Measurements from ENCODE around the gene TGFBR3. TPM values are rescaled to one million over a fixed set of nuclear protein-coding genes. Genes with fewer than 3 reads are reported as not detected.

The TGFBR3 gene
- total and polyA plus RNA-seq, 8 donors: 6.0 to 34.8 (median 21.4) TPM

GRCh38 chr1:91708691-91709090 lies 177.3 kb downstream of the TGFBR3 start:
- TF ChIP-seq CTCF (IDR thresholded peaks at IDR 0.05): no peak
- DNase-seq: no peak
- no peak for FAIRE-seq
- no peak for ATAC-seq
- Histone ChIP-seq H3K4me1 (no peaks in the 10 kb centered on the region), H3K36me3 (no peaks in the 10 kb centered on the region), H3K4me3 (no peak overlapping the region), H3K27ac (no peak overlapping the region), H3K9me3 (no peaks in the 10 kb centered on the region), H3K27me3 (no peaks in the 10 kb centered on the region)
- intact Hi-C loops (cut with DNase I): no loop called here
- 93 to 95% methylated on average over 5 of the region's 5 CpGs for WGBS, 2 donors

GRCh38 chr1:91707890-91708218 lies 178.1 kb downstream of the TGFBR3 start:
- 96 to 100% methylated on average over 1 of the region's 1 CpG for WGBS, 2 donors
- H3K4me3 ChIP-seq: no peak overlapping the region
- FAIRE-seq (no peak), ATAC-seq (no peak), DNase-seq (no peak)
- no peak overlapping the region for H3K27ac ChIP-seq
- H3K9me3 ChIP-seq: no peaks in the 10 kb centered on the region
- no peak for TF ChIP-seq CTCF (IDR thresholded peaks at IDR 0.05)
- no peaks in the 10 kb centered on the region for H3K27me3 ChIP-seq
- intact Hi-C loops (cut with DNase I): no loop called here
- no peaks in the 10 kb centered on the region for H3K36me3 ChIP-seq
- H3K4me1 ChIP-seq: no peaks in the 10 kb centered on the region

GRCh38 chr1:91707114-91707889 lies 178.6 kb downstream of the TGFBR3 start:
- ATAC-seq (no peak), DNase-seq (no peak), FAIRE-seq (no peak)
- intact Hi-C loops (cut with DNase I): no loop called here
- Histone ChIP-seq H3K4me1 (no peaks in the 10 kb centered on the region), H3K27me3 (no peaks in the 10 kb centered on the region), H3K36me3 (no peaks in the 10 kb centered on the region), H3K9me3 (no peaks in the 10 kb centered on the region), H3K4me3 (no peak overlapping the region), H3K27ac (no peak overlapping the region)
- TF ChIP-seq CTCF (IDR thresholded peaks at IDR 0.05): no peak
- 97 to 100% methylated on average over 3 of the region's 3 CpGs for WGBS, 2 donors

GRCh38 chr1:91706140-91706957 lies 179.6 kb downstream of the TGFBR3 start:
- WGBS, 2 donors: 77 to 92% methylated on average over 5 of the region's 5 CpGs
- no peak for TF ChIP-seq CTCF (IDR thresholded peaks at IDR 0.05)
- H3K27me3 ChIP-seq: no peaks in the 10 kb centered on the region
- FAIRE-seq: no peak
- no peak for ATAC-seq
- H3K27ac ChIP-seq: no peak overlapping the region
- H3K4me1 ChIP-seq: peaks cover 0 to 3% (median 0%) of the 10 kb centered on the region in 3 donors
- DNase-seq: no peak
- H3K4me3 ChIP-seq: no peak overlapping the region
- no peaks in the 10 kb centered on the region for H3K9me3 ChIP-seq
- intact Hi-C loops (cut with DNase I): no loop called here
- no peaks in the 10 kb centered on the region for H3K36me3 ChIP-seq

GRCh38 chr1:91704746-91705145 lies 181.2 kb downstream of the TGFBR3 start:
- H3K4me1 ChIP-seq: peaks cover 5 to 12% (median 5%) of the 10 kb centered on the region in 3 donors
- no peak for TF ChIP-seq CTCF (IDR thresholded peaks at IDR 0.05)
- H3K27me3 ChIP-seq: no peaks in the 10 kb centered on the region
- no peak overlapping the region for H3K4me3 ChIP-seq
- no peaks in the 10 kb centered on the region for H3K9me3 ChIP-seq
- DNase-seq: no peak
- H3K36me3 ChIP-seq: no peaks in the 10 kb centered on the region
- ATAC-seq: no peak
- intact Hi-C loops (cut with DNase I): no loop called here
- FAIRE-seq: no peak
- no peak overlapping the region for H3K27ac ChIP-seq
- WGBS, 2 donors: 97 to 100% methylated on average over 1 of the region's 1 CpG

All from pancreas (tissue), 10 donors.